Activated CD4-positive, alpha-beta T cell treated with anti-CD3 and anti-CD28 coated beads, Interleukin-2, Interleukin-4, amounts not matched to agents 100 ng/mL and 50 ng/mL, durations not matched to agents 16 hours and 8 hours (primary cell): ENCODE results near the gene DNAJC1.
"Not testable (repeated sequence)": the region's sequence is repeated elsewhere in the genome, so short reads cannot be mapped to it uniquely, and the experiment has no call there.

Experiments
- DNase-seq: peaks from one replicate; pipeline ENCODE4 v3.0.0-alpha.2; 2020; ENCODE audit warnings: low spot score

DNAJC1 gene

DNA sequence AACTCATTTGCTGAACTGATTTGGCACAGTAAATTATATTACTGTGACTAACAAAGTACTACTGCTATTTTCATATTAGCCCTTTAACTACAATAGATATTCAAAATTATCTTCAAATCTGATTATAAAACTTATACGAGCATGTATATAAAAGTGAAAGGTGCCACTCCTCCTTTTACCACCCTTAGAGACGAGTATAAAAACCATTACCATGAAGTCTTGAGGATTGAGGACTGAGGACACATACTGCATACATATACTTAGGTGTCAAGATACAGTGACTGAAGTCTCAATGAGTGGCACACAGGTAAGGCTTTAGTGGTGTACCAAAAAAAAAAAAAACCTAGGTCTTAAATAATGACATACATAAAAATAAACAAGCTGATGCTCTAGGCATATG, 98.6 kb downstream of the DNAJC1 start:
- DNase-seq, result no peak

DNA sequence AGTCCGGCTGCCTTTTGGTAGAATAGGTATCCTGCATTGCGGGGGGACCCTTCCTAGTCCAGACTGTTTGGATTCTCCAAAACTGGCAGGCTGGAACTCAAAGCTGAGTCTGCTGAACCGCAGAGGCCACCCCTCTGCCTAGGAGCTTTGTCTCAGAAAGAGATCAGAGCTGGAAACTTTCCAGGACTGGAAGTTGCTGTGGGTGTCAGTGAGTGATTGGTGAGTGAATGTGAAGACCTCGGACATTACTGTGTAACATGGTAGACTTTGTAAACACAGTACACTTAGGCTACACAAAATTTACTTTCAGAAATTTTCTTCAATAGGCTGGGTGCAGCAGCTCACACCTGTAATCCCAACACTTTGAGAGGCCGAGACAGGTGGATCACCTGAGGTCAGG, 103.8 kb downstream of the DNAJC1 start:
- no peak for DNase-seq

DNA sequence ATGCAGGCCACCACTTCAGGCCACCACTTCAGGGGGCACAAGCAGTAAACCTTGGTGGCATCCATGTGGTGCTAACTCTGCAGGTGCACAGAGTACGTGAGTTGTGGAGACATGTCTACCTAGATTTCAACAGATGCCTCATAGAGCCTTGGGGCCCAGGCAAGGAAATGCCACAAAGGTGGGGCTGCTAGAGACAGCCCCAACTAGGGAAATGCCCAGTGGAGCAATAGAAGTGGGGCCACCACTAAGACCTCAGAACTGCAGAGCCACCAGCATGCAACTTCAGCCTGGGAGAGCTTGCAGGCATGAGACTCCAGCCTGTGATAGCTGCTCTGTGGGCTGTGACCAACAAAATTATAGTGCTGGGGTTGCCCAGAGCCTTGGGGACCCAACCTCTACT, 107.6 kb downstream of the DNAJC1 start:
- DNase-seq, result no peak

DNA sequence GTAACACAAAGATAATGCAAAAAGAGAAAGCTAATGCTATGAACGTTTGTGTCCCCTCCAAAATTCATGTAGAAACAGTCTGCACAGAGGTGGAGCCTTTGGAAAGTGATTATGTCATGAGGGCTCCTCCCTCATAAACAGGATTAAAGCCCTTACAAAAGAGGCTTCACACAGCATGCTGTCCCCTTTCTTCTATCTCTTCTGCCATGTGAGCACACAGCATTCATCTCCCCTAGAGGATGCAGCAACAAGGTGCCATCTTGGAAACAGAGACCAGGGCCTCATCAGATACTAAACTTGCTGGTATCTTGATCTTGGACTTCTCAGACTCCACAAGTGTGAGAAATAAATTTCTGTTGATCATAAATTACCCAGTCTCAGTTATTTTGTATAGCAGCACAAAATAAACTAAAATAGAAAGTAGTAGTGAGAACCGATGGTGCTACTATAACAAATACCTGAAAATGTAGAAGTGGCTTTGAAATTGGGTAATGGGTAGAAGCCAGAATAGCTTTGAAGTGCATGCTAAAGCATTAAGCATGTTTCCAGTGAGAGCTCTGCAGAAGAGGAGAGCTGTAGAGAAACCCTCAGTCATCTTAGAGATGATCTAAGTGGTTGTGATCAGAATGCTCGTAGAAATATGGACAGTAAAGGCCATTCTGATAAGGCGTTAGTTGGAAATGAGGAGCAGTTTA, 108.7 kb downstream of the DNAJC1 start:
- no peak for DNase-seq

DNA sequence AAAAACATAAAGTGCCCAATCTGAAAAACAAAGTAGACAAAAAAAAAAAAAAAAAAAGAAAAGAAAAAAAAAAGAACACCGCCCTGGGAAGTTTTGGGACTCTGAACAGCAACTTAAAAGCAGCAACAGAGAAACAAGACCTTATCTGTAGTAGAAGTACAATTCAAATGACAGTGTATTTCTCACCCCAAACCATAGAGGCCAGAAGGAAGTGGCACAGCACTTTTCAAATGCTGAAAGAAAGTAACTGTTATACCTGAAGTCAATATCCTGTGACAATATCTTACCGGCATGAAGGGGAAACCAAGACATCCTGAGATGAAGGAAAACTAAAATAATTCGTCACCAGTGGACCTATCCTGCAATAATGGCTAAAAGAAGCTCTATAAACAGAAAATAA, 112.1 kb downstream of the DNAJC1 start:
- DNase-seq, result no peak

DNA sequence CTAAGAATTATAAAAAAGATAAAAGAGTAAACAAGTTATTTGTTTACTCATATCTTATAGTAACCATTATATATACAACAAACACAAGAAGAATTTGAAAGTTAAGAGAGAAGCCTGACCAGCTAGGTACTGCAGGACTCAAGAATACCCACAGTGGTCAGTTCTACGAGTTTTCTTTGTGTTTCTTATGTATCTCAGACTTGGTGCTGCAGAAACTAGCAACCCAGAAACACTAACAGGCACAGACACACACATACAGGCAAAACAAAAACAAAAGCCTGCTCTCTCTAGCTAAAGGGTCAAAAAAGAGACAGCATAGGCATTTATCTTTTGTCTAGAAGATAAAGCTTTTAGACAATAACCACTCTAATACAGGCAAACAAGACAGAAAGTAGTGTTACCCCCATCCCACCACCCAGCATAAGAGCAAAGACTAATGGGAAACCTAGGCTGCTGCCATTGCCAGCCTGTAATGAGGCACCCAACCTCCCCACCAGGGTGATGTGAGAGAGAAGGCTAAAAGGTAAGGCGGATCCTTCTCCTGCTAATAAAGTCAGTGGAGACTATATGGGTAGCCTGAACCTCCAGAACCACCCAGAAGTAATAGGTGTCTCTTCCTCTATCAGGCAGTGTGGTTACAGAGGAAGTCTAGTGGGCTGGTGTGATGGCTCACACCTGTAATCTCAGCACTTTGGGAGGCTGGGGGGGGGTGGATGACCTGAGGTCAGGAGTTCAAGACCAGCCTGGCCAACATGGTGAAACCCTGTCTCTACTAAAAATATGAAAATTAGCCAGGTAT, 113.9 kb downstream of the DNAJC1 start:
- no peak for DNase-seq

DNA sequence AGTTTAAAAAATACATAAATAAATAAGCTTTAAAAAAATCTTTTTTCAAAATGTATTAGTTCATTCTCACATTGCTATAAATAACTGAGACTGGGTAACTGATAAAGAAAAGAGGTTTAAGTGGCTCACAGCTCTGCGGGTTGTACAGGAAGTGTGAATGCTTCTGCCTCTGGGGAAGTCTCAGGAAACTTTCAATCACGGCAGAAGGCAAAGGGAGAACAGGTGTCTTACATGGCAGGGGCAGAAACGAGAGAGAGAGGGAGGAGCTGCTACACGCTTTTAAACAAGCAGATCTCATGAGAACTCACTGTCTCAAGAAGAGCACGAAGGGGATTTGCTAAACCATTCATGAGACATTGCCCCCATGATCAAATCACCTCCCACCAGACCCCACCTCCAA, 114.6 kb downstream of the DNAJC1 start:
- DNase-seq, result peak; percentile 25

DNA sequence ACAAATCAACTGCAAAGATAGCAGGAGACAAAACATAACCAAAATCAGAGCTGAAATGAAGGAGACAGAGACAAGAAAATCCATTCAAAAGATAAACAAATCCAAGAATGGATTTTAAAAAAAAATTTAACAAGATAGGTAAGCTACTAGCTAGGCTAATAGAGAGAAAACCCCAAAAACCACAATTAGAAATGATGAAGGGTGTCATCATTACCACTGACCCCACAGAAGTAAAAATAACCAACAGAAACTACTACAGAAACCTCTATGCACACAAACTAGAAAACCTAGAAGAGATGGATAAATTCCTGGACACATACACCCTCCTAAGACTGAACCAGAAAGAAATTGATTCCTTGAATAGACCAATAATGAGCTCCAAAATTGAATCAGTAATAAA, 117.6 kb downstream of the DNAJC1 start:
- DNase-seq, result no peak

DNA sequence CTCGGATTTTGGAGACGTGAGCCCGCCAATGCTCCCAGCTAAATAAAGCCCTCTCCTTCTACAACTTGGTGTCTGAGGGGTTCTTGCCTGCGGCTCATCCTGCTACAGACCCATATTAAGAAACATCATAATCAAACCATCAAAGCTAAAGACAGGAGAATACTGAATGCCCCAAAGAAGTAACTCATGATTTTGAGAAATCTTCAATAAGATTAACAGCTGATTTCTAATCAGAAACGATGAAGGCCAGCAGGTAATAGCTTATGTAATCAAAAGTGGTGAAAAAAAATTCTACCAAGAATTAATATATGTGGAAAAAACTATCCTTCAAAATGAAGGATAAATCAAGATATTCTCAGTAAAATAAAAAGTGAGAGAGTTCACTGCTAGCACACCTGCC, 130.3 kb downstream of the DNAJC1 start:
- DNase-seq, result no peak

DNA sequence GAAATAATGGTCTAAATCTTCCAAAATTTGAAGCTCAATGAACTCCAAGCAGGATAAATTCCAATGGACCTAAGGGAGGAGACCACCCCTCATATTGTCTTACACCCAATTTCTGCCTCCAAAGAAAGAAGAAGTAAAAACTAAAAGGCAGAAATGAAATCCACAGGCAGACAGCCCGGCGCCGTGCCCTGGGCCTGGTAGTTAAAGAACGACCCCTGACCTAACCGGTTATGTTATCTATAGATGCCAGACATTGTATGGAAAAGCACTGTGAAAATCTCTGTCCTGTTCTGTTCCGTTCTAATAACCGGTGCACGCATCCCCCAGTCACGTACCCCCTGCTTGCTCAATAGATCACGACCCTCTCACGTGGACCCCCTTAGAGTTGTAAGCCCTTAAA, 130.8 kb downstream of the DNAJC1 start:
- DNase-seq, result not testable (repeated sequence)

DNA sequence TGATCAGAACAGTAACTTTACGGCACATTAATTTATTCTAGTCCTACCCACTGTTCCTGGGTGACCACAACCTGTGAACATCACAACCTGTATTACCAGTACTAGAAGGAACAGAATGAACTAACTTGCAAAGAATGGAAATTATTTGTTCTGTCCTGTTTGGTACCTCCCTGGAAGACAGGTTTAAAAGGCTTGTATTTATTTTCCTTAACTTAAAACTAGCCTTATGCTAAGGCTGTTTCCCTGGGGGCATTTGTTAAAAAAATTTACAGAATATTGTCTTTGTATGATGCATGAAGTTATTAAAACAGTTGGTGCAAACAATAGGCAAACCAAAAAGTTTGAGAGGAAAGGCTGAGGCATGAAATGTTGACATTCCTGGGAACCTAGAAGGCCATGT, 132.7 kb downstream of the DNAJC1 start:
- no peak for DNase-seq

DNA sequence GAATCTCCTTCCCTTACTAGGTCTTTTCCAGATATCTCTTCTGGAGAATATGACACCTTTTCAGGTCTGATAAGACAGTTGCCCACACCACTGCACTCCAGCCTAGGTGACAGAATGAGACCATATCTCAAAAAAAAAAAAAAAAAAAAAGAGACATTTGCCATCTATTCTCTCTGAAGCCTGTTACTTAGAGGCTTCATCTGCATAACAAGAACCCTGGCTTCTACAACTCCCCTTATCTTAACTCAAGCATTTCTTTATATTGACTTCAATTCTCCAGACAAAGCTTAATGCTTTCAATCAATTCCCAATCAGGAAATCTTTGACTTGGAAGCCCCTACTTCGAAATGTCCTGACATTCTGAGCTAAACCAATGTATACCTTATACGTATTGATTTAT, 134.4 kb downstream of the DNAJC1 start:
- not testable (repeated sequence) for DNase-seq

DNA sequence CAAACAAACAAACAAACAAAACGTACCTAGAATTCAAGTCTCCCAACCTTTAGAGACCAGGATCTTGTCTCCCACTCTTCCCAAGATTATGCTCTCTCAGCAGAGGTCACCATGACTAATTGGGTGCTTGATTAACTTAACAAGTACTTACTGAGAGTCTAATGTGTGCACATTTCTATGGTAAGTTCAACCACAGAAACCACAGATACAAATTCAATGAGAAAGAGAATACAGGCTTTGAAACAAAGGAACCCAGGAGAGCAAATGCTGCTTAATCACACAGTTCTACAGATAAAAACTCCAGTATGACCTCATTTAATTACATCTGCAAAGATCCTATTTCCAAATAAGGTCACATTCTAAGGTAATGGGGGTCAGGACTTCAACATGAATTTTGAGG, 142.8 kb downstream of the DNAJC1 start:
- DNase-seq, result peak; percentile 15

DNA sequence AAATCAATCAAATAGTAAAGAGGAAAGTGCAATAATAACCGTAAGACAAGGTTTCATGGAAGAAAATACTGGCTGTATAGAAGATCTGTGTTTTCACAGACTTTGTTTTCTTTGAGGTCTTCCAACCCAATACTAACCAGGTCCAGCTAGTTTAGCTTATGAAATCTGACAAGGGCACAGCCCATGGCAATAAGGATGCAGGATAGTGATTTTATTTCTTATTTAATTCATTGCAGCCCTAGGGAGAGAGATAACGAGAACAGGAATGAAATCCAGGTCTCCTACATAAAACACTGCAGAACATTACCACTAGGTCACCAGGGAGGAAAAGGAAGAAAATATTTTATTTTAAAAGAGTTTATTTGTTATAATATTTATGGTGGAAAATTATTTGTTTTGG, 145.1 kb downstream of the DNAJC1 start:
- no peak for DNase-seq

DNA sequence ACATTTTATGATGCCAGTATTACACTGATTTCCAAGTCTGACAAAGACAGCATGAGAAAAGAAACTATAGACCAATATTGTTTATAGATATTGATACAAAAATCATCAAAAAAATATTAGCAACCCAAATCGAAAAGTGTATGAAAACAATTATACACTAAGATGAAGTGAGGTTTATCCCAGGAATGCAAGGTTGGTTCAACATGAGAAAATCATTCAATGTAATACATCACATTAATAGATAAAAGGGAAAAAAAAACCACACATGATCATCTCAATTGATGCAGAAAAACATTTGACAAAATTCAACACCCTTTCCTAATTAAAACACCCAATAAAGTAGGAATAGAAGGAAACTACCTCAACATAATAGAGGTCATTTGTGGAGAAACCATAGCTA, 153.9 kb downstream of the DNAJC1 start:
- no peak for DNase-seq

DNA sequence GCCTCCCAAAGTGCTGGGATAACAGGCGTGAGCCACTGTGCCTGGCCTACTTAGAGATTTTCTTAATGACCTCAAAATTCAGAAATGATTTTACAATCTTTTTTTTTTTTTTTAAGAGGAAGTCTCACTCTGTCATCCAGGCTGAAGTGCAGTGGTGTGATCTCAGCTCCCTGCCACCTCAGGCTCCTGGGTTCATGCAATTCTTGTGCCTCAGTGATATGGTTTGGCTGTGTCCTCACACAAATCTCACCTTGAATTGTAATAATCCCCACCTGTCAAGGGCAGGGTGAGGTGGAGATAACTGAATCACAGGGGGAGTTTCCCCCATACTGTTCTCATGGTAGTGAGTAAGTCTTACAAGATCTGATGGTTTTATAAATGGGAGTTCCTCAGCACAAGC, 159.9 kb downstream of the DNAJC1 start:
- no peak for DNase-seq

DNA sequence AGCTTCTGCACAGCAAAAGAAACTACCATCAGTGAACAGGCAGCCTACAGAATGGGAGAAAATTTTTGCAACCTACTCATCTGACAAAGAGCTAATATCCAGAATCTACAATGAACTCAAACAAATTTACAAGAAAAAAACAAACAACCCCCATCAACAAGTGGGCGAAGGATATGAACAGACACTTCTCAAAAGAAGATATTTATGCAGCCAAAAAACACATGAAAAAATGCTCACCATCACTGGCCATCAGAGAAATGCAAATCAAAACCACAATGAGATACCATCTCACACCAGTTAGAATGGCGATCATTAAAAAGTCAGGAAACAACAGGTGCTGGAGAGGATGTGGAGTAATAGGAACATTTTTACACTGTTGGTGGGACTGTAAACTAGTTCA, 162.3 kb downstream of the DNAJC1 start:
- not testable (repeated sequence) for DNase-seq

DNA sequence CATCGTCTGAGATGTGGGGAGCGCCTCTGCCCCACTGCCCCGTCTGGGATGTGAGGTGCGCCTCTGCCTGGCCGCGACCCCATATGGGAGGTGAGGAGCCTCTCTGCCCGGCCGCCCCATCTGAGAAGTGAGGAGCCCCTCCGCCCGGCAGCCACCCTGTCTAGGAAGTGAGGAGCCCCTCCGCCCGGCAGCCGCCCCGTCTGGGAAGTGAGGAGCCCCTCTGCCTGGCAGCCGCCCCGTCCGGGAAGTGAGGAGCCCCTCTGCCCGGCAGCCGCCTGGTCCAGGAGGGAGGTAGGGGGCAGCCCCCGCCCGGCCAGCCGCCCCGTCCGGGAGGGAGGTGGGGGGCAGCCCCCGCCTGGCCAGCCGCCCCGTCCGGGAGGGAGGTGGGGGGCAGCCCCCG, 166.0 kb downstream of the DNAJC1 start:
- not testable (repeated sequence) for DNase-seq

DNA sequence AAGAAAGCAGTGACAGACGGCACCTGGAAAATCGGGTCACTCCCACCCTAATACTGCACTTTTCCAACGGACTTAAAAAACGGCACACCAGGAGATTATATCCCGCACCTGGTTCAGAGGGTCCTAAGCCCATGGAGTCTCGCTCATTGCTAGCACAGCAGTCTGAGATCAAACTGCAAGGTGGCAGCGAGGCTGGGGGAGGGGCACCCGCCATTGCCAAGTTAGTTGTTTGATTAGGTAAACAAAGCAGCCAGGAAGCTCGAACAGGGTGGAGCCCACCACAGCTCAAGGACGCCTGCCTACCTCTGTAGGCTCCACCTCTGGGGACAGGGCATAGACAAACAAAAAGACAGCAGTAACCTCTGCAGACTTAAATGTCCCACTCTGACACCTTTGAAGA, 169.0 kb downstream of the DNAJC1 start:
- not testable (repeated sequence) for DNase-seq

DNA sequence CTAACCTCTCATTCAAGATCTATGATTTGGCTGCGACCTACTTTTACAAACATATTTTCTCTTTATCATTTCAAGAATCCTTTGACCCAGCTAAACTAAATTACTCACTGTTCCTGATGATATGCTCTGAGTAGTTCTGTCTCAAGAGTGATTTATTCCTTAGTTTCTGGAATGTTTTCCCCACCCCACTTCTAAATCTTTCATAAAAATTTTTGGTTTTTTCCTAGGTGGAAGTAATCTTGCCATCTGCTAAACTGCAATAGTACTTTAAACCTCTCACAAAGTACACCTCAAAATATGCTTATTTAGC, 170.8 kb downstream of the DNAJC1 start:
- DNase-seq, result no peak

DNA sequence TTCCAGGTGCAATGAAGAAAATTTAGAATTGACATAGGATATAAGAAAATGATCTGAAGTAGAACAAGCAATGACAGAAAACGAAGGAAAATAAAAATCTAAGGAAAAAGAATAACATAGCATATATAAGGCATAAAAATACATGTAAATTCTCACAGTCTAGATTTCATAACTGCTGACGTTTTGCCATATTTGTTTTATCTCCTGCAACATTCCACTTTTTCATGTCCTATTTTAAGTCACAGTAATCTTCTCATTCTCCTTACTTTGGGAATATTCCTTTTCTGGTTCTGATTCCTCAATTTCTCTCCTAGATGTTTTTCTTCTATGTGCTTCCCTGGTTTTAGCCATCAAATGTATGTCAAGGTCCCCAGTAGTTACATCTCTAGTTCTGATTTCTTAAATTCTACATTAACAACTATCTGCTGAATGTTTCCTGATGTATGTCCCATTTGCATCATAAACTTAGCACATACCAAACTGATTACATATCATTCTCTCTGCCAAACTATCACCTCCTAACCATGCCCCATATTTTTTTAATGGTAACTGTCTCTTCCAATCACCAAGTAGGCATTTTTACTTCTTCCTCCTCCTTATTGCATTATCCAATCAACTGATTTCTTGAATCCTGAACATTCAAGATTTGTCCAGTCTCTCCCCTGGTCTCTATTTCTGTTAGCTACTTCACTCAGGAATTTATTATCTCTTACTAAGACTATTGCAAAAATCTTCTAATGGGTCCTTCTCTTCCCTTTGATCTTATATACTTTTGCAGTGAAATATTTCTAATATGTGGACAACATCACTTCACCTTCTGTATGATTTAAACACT, 171.3 kb downstream of the DNAJC1 start:
- no peak for DNase-seq

DNA sequence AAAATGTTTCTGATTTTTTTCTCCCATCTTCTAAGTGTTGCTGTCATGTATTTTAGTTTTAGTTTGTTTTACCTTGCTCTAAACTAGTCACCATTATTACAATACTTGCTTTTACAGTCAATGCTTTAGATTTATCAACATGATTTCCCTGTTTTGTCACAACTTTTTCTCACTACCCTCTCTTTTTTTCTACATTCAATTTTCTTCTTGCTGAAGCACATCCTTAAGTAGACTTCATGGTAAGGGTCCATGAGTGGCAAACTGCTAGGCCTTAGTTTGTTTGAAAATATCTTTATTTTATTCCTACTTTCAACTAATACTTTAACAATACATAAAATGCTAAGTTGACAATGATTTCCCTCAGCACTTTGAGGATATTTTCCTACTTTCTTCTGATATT, 173.5 kb downstream of the DNAJC1 start:
- DNase-seq, result no peak

DNA sequence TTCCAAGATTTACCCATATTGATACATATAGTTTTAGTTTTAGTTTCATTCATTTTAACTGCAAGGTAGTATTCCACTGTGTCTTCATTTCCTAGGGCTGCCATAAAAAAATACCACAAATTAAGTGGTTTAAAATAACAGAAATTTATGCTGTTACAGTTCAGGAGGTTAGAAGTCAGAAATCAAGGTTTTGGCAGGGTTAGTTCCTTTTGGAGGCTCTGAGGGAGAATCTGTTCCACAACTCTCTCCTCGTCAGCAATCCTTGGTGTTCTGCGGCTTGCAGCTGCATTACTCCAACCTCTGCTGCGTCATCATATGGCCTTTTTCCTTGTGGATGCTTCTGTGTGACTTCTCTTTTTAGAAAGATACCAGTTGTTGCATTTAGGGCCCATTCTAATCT, 176.2 kb downstream of the DNAJC1 start:
- no peak for DNase-seq
